ENCODE data around the gene SCYGR8.

The SCYGR8 gene

DNA sequence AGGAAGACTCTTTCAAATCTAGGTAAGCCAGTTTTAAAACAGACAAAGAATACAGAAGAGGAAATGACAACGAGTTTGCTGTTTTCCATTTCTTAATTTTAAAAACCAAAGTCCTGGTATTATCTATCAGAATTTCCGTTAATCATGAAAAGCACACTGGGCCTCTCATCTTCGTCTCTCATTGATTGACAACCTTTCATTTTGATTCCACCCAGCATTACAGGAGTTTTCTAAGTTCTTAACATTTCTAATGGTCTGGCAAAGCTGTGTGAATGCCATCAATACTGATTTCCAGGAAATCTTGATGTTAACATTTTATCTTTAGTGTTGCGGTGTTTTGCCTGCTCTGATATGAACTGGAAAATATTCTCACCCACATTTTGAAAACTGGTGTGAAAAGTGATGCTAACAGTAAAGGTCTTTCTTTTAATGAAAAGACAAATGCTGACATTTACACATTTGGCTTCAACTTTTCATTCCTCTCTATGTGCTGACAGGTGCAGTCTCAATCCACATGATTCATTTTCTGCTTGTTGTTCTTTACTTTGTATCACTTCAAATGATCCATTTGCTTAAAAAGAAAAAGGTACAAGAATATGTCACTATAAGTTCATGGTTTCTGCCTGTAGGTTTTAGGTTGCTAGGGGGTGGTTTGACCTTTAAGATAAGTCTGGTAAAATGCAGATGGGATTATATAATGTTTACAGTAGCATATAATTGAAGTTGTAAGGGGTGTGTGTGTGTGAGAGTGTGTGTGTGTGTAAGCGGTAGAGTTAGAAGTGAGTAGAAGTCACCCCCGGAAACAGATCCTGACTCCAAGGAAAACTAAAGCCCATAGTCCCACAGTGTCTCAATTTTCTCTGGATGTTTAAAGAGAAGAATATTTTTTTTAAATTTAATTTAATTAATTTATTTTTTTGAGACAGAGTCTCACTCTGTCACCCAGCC lies 29.5 kb downstream of the SCYGR8 start:
- no peak for TF ChIP-seq EZH2phosphoT487 (IDR thresholded peaks at IDR 0.05; ENCODE audit: borderline replicate concordance, low read length)
- TF ChIP-seq, protein P1, sequence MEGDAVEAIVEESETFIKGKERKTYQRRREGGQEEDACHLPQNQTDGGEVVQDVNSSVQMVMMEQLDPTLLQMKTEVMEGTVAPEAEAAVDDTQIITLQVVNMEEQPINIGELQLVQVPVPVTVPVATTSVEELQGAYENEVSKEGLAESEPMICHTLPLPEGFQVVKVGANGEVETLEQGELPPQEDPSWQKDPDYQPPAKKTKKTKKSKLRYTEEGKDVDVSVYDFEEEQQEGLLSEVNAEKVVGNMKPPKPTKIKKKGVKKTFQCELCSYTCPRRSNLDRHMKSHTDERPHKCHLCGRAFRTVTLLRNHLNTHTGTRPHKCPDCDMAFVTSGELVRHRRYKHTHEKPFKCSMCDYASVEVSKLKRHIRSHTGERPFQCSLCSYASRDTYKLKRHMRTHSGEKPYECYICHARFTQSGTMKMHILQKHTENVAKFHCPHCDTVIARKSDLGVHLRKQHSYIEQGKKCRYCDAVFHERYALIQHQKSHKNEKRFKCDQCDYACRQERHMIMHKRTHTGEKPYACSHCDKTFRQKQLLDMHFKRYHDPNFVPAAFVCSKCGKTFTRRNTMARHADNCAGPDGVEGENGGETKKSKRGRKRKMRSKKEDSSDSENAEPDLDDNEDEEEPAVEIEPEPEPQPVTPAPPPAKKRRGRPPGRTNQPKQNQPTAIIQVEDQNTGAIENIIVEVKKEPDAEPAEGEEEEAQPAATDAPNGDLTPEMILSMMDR (IDR thresholded peaks at IDR 0.05; ENCODE audit: low read depth, low read length, poor library complexity, severe bottlenecking): no peak

DNA sequence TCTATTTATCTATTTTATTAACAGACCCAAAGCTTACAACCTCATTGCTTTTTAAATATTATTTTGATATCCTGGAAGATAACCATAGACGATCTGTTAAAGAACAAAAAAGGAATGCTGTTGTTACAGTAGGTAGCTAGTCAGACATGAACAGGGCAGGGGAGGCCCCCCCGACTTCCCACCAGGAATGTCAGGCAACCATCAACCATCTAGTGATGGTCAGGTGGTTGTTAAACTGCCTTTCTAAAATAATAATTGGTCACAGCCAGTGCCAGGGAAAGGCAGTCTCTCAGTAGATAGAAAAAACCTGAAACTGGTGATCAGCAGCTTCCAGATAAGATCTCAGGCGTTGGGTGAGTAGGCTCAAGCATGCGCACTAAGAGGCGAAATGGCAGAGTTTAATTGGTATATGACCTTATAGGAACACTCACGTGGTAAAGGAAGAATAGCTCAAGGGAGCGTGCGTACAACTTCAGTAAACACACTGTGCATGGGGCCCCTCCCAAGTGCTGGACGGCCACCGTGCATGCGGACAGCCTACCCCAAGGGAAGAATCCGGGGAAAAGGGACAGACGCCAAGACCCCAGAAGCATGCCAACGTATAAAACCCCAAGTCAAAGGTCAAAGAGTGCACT lies 35.4 kb downstream of the SCYGR8 start:
- peaks cover 3% of the 10 kb centered on the region; the same call in 1 of the 2 replicates for H3K4me1 ChIP-seq (ENCODE audit: control insufficient read depth, low read length)
- no peak for TF ChIP-seq EZH2phosphoT487 (IDR thresholded peaks at IDR 0.05; ENCODE audit: borderline replicate concordance, low read length)
- TF ChIP-seq, protein P1 (IDR thresholded peaks at IDR 0.05; ENCODE audit: low read depth, low read length, poor library complexity, severe bottlenecking): no peak
- H3F3A ChIP-seq (ENCODE audit: control insufficient read depth, insufficient read depth): no peaks in the 10 kb centered on the region
- H3K9me3 ChIP-seq (ENCODE audit: control insufficient read depth, insufficient read depth, low read length): no peaks in the 10 kb centered on the region
- H3K9me2 ChIP-seq (replicated peaks; ENCODE audit: control insufficient read depth, low read length): no peaks in the 10 kb centered on the region
- no peaks in the 10 kb centered on the region for H4K20me1 ChIP-seq (ENCODE audit: control insufficient read depth, insufficient read depth, low read depth, low read length)
- peaks cover 4% of the 10 kb centered on the region; the same call in 1 of the 2 replicates for H3K27me3 ChIP-seq (ENCODE audit: control insufficient read depth, low read length)
- H3K79me2 ChIP-seq (ENCODE audit: control insufficient read depth, low read length): no peaks in the 10 kb centered on the region
- H3K36me3 ChIP-seq (ENCODE audit: control insufficient read depth, low read length): no peaks in the 10 kb centered on the region
- no peak overlapping the region for H3K27ac ChIP-seq (ENCODE audit: low read depth, low read length)
- no peak overlapping the region for H3K4me2 ChIP-seq (ENCODE audit: low read length)
- no peak overlapping the region for H3K4me3 ChIP-seq (ENCODE audit: low read length)

More for the DNA sequence above, 29.5 kb downstream of the SCYGR8 start:
- no peak overlapping the region for H3K4me2 ChIP-seq (ENCODE audit: low read length)
- no peaks in the 10 kb centered on the region for H3K9me2 ChIP-seq (replicated peaks; ENCODE audit: control insufficient read depth, low read length)
- no peak overlapping the region for H3K4me3 ChIP-seq (ENCODE audit: low read length)
- H3K79me2 ChIP-seq (ENCODE audit: control insufficient read depth, low read length): no peaks in the 10 kb centered on the region
- H3K36me3 ChIP-seq (ENCODE audit: control insufficient read depth, low read length): no peaks in the 10 kb centered on the region
- no peaks in the 10 kb centered on the region for H4K20me1 ChIP-seq (ENCODE audit: control insufficient read depth, insufficient read depth, low read depth, low read length)
- H3K9me3 ChIP-seq (ENCODE audit: control insufficient read depth, insufficient read depth, low read length): no peaks in the 10 kb centered on the region
- H3K27me3 ChIP-seq (ENCODE audit: control insufficient read depth, low read length): no peaks in the 10 kb centered on the region
- H3K27ac ChIP-seq (ENCODE audit: low read depth, low read length): no peak overlapping the region
- H3F3A ChIP-seq (ENCODE audit: control insufficient read depth, insufficient read depth): no peaks in the 10 kb centered on the region
- no peaks in the 10 kb centered on the region for H3K4me1 ChIP-seq (ENCODE audit: control insufficient read depth, low read length)

DNA sequence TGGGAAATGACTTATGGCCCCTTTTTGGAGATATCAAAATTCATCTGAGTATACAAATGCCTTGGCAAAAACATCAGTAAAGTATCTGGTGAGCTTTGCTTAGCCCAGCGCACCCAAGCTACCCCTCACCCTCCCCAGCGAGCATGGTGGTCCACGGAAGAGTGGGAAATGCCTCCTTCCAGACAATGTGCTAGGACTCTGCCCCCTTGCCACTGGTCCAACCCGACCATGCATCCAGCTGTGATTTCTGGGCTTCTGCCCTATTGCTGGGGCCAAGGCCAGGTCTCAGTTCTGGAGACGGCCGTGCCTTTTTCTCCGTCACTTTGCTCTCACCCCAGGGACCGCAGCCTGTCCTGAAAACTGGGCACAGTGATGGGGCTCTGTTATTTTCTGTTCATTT lies 36.1 kb downstream of the SCYGR8 start:
- peaks cover 4% of the 10 kb centered on the region; the same call in 1 of the 2 replicates for H3K27me3 ChIP-seq (ENCODE audit: control insufficient read depth, low read length)
- no peak overlapping the region for H3K4me3 ChIP-seq (ENCODE audit: low read length)
- H3K9me2 ChIP-seq (replicated peaks; ENCODE audit: control insufficient read depth, low read length): no peaks in the 10 kb centered on the region
- no peaks in the 10 kb centered on the region for H3K9me3 ChIP-seq (ENCODE audit: control insufficient read depth, insufficient read depth, low read length)
- no peak overlapping the region for H3K27ac ChIP-seq (ENCODE audit: low read depth, low read length)
- H3K4me2 ChIP-seq (ENCODE audit: low read length): no peak overlapping the region
- H3K4me1 ChIP-seq (ENCODE audit: control insufficient read depth, low read length): peaks cover 3% of the 10 kb centered on the region; the same call in 1 of the 2 replicates
- no peaks in the 10 kb centered on the region for H3K36me3 ChIP-seq (ENCODE audit: control insufficient read depth, low read length)
- H4K20me1 ChIP-seq (ENCODE audit: control insufficient read depth, insufficient read depth, low read depth, low read length): no peaks in the 10 kb centered on the region
- H3F3A ChIP-seq (ENCODE audit: control insufficient read depth, insufficient read depth): no peaks in the 10 kb centered on the region
- TF ChIP-seq, protein P1 (IDR thresholded peaks at IDR 0.05; ENCODE audit: low read depth, low read length, poor library complexity, severe bottlenecking): no peak
- no peak for TF ChIP-seq EZH2phosphoT487 (IDR thresholded peaks at IDR 0.05; ENCODE audit: borderline replicate concordance, low read length)
- H3K79me2 ChIP-seq (ENCODE audit: control insufficient read depth, low read length): no peaks in the 10 kb centered on the region

All from DOHH2 (cell line).